HG03439 (cell line): ENCODE measurements around the gene DIS3.
"Not testable (repeated sequence)": the region's sequence is repeated elsewhere in the genome, so short reads cannot be mapped to it uniquely, and the experiment has no call there.

Experiments
- ATAC-seq: cut with Tn5 transposase; IDR thresholded peaks from one replicate; pipeline ENCODE4 v1.9.1; 2021; ENCODE audit warnings: mild to moderate bottlenecking, moderate library complexity; ENCODE audit not compliant: unreplicated experiment

Gene DIS3

GRCh38 chr13:72754111-72754510 lies 27.6 kb downstream of the DIS3 start:
- ATAC-seq, result no peak

GRCh38 chr13:72751220-72751619 lies 30.5 kb downstream of the DIS3 start:
- no peak for ATAC-seq

- ATAC-seq, result no peak
Measured at GRCh38 chr13:72745260-72745659, 36.4 kb downstream of the DIS3 start.

GRCh38 chr13:72740015-72740414 lies 41.7 kb downstream of the DIS3 start:
- no peak for ATAC-seq

GRCh38 chr13:72737033-72737432 lies 44.7 kb downstream of the DIS3 start:
- ATAC-seq, result no peak

- ATAC-seq, result no peak
Measured at GRCh38 chr13:72728290-72728605, 53.5 kb downstream of the DIS3 start.

- peak; percentile 97 for ATAC-seq
Measured at GRCh38 chr13:72727417-72728289, 54.0 kb downstream of the DIS3 start, which contains the start of the genes BORA and MZT1. TSS of gene BORA (plus strand) at chr13:72727923. CDS start at chr13:72728941, 1,018 bp downstream. TSS of gene MZT1 (minus strand) at chr13:72727629. CDS start at chr13:72727602, 27 bp downstream.

- ATAC-seq, result peak; percentile 32
Measured at GRCh38 chr13:72726726-72727416, 54.8 kb downstream of the DIS3 start.

- not testable (repeated sequence) for ATAC-seq
Measured at GRCh38 chr13:72726185-72726584, 55.5 kb downstream of the DIS3 start.

GRCh38 chr13:72716776-72717175 lies 64.9 kb downstream of the DIS3 start:
- no peak for ATAC-seq
